GM23338 (cell line): ENCODE results near the gene EIF2D. TPM values are rescaled to one million over a fixed set of nuclear protein-coding genes. Genes with fewer than 3 reads are reported as not detected.
"Not testable (repeated sequence)": the region's sequence is repeated elsewhere in the genome, so short reads cannot be mapped to it uniquely, and the experiment has no call there.

Experiments
- ATAC-seq: fragments of 200-7000 bp; cut with Tn5 transposase; 3 replicates; pipeline ENCODE4 v1.9.1; 2020
- DNase-seq: peaks from one replicate; pipeline ENCODE4 v3.0.0-alpha.2; 2015; ENCODE audit warnings: low spot score
- H2AFZ ChIP-seq: fragments of 200-600 bp; sonication (generic); 2 replicates; pipeline ENCODE4 v1.8.0; 2016; ENCODE audit warnings: antibody characterized with exemption, mild to moderate bottlenecking, moderate library complexity
- H3F3A ChIP-seq: fragments of 200-600 bp; sonication (generic); replicated peaks from 2 replicates; pipeline ENCODE4 v1.8.0; 2017; ENCODE audit warnings: antibody characterized with exemption, mixed run types, low read depth
- H3K27ac ChIP-seq: fragments of 200-600 bp; sonication (generic); 2 replicates; pipeline ENCODE4 v1.6.1; 2016; ENCODE audit warnings: low read depth
- H3K27me3 ChIP-seq: fragments of 200-600 bp; sonication (generic); 2 replicates; pipeline ENCODE4 v1.8.0; 2016; ENCODE audit warnings: mild to moderate bottlenecking, mixed run types, moderate library complexity; ENCODE audit not compliant: insufficient read depth
- H3K36me3 ChIP-seq: fragments of 200-600 bp; sonication (generic); 2 replicates; pipeline ENCODE4 v1.8.0; 2016; ENCODE audit warnings: mild to moderate bottlenecking; ENCODE audit not compliant: insufficient read depth
- H3K4me1 ChIP-seq: fragments of 200-600 bp; sonication (generic); 2 replicates; pipeline ENCODE4 v1.8.0; 2016; ENCODE audit warnings: mild to moderate bottlenecking, moderate library complexity; ENCODE audit not compliant: insufficient read depth
- H3K4me2 ChIP-seq: fragments of 200-600 bp; sonication (generic); 2 replicates; pipeline ENCODE4 v1.7.1; 2017; ENCODE audit warnings: mixed run types
- H3K4me3 ChIP-seq: fragments of 200-600 bp; sonication (generic); 2 replicates; pipeline ENCODE4 v1.6.1; 2016; ENCODE audit warnings: mixed run types
- H3K79me2 ChIP-seq: fragments of 200-600 bp; sonication (generic); replicated peaks from 2 replicates; pipeline ENCODE4 v1.8.0; 2017; ENCODE audit warnings: mild to moderate bottlenecking; ENCODE audit not compliant: insufficient read depth
- H3K9me2 ChIP-seq: fragments of 200-600 bp; sonication (generic); 2 replicates; pipeline ENCODE4 v1.8.0; 2017; ENCODE audit not compliant: insufficient read depth
- H4K20me1 ChIP-seq: fragments of 200-600 bp; sonication (generic); replicated peaks from 2 replicates; pipeline ENCODE4 v1.8.0; 2017; ENCODE audit warnings: mild to moderate bottlenecking; ENCODE audit not compliant: insufficient read depth
- H3K27ac Mint-ChIP-seq: 2 replicates; pipeline ENCODE4 v1.8.0; 2020; ENCODE audit warnings: inconsistent platforms, mild to moderate bottlenecking, moderate library complexity, mixed read lengths
- H3K27me3 Mint-ChIP-seq: 3 replicates; pipeline ENCODE4 v1.8.0; 2022; ENCODE audit warnings: low read depth, mild to moderate bottlenecking, moderate library complexity, mixed read lengths, inconsistent platforms; ENCODE audit not compliant: insufficient read depth, poor library complexity
- H3K36me3 Mint-ChIP-seq: 3 replicates; pipeline ENCODE4 v1.8.0; 2021; ENCODE audit warnings: low read depth, mild to moderate bottlenecking, inconsistent platforms, moderate library complexity, mixed read lengths
- H3K4me1 Mint-ChIP-seq: 3 replicates; pipeline ENCODE4 v1.8.0; 2020; ENCODE audit warnings: mild to moderate bottlenecking, inconsistent platforms, mixed read lengths
- H3K4me3 Mint-ChIP-seq: 3 replicates; pipeline ENCODE4 v1.8.0; 2021; ENCODE audit warnings: moderate library complexity, mild to moderate bottlenecking, inconsistent platforms, mixed read lengths
- H3K9me3 Mint-ChIP-seq: 3 replicates; pipeline ENCODE4 v1.8.0; 2020; ENCODE audit warnings: moderate library complexity, mild to moderate bottlenecking, inconsistent platforms, mixed read lengths
- EZH2 ChIP-seq: fragments of 200-600 bp; sonication (generic); IDR thresholded peaks from one replicate; pipeline ENCODE4 v1.8.0; 2017; ENCODE audit warnings: antibody characterized with exemption, mild to moderate bottlenecking, low read depth; ENCODE audit not compliant: unreplicated experiment
- EZH2phosphoT487 ChIP-seq: fragments of 200-600 bp; sonication (generic); IDR thresholded peaks from one replicate; pipeline ENCODE4 v1.8.1; 2018; ENCODE audit warnings: antibody characterized with exemption; ENCODE audit not compliant: unreplicated experiment
- NANOG ChIP-seq: IDR thresholded peaks from 2 replicates; pipeline ENCODE4 v1.6.1; 2016; ENCODE audit warnings: antibody characterized with exemption, borderline replicate concordance
- ZNF114 ChIP-seq: fragments of 250-450 bp; sonication (Bioruptor Pico); IDR thresholded peaks from 2 replicates; pipeline ENCODE4 v1.5.0; 2020; ENCODE audit warnings: mild to moderate bottlenecking, moderate library complexity
- polyA plus RNA-seq: library from polyadenylated mRNA; unstranded; fragments of >200 nt; fragmentation: Nextera tagmentation; extraction: Ambion mirVana; gene quantifications from 2 replicates; pipeline ENCODE4 v1.2.1, GENCODE V29; 2016
- total RNA-seq: library from RNA; depleted of rRNA; stranded (reverse); fragments of >200 nt; shearing (Covaris generic); gene quantifications from 2 replicates; pipeline ENCODE4 v1.2.3, GENCODE V29; 2014
- TF ChIP-seq, protein P1 (sequence below), 2 experiments: fragments of 200-600 bp in 1 of 2; sonication (generic) in 1 of 2; conservative IDR thresholded peaks; 2 replicates each; pipeline versions ENCODE4 v1.5.1 to v1.6.1; 2016 to 2017; ENCODE audit warnings: antibody characterized with exemption in 2 of 2, low read depth in 2 of 2, mild to moderate bottlenecking in 2 of 2, moderate library complexity in 1 of 2
- TF ChIP-seq, protein P2 (sequence below): IDR thresholded peaks from 2 replicates; pipeline ENCODE4 v1.6.1; 2016; ENCODE audit warnings: antibody characterized with exemption
- TF ChIP-seq, protein P3 (sequence below): fragments of 250-450 bp; sonication (Bioruptor Pico); IDR thresholded peaks from 2 replicates; pipeline ENCODE4 v1.5.0; 2020; ENCODE audit warnings: mild to moderate bottlenecking, moderate library complexity

The EIF2D gene
- total and polyA plus RNA-seq, 2 experiments from 2014 or later = 25.1 to 34.8 TPM

DNA sequence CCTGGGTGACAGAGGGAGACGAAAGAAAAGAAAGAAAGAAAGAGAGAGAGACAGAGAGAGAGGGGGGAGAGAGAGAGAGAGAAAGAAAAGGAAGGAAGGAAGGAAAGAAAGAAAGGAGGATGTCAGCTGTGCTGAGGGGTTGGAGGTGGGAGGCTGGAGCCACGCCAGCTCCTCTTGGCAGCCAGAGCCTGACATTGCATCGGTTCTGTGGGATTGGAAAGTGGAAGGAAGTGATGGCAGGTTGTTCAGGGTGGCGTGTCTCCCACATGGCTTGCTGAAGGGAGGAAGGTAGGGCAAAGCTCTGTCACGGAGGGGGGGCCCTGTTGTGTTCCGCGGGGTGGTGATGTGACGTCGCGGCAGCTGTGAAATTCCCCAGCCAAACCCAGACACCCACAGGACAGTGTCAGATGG is 30.7 kb downstream of the EIF2D start:
- no peak overlapping the region for H3K27ac Mint-ChIP-seq
- Histone ChIP-seq H3F3A (no peaks in the 10 kb centered on the region), H3K79me2 (no peaks in the 10 kb centered on the region), H3K4me2 (no peak overlapping the region), H3K9me2 (no peaks in the 10 kb centered on the region), H3K27ac (no peak overlapping the region), H3K36me3 (no peaks in the 10 kb centered on the region), H4K20me1 (no peaks in the 10 kb centered on the region), H3K4me1 (no peaks in the 10 kb centered on the region), H2AFZ (no peak overlapping the region), H3K4me3 (no peak overlapping the region), H3K27me3 (no peaks in the 10 kb centered on the region)
- peaks cover 9% of the 10 kb centered on the region for H3K27me3 Mint-ChIP-seq
- H3K4me1 Mint-ChIP-seq = peaks cover 3% of the 10 kb centered on the region
- no peaks in the 10 kb centered on the region; the same call in 2 of the 3 replicates for H3K9me3 Mint-ChIP-seq
- TF ChIP-seq, protein P1, sequence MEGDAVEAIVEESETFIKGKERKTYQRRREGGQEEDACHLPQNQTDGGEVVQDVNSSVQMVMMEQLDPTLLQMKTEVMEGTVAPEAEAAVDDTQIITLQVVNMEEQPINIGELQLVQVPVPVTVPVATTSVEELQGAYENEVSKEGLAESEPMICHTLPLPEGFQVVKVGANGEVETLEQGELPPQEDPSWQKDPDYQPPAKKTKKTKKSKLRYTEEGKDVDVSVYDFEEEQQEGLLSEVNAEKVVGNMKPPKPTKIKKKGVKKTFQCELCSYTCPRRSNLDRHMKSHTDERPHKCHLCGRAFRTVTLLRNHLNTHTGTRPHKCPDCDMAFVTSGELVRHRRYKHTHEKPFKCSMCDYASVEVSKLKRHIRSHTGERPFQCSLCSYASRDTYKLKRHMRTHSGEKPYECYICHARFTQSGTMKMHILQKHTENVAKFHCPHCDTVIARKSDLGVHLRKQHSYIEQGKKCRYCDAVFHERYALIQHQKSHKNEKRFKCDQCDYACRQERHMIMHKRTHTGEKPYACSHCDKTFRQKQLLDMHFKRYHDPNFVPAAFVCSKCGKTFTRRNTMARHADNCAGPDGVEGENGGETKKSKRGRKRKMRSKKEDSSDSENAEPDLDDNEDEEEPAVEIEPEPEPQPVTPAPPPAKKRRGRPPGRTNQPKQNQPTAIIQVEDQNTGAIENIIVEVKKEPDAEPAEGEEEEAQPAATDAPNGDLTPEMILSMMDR (conservative IDR thresholded peaks at IDR 0.05; ENCODE audit: low read depth in 2 of 2) = no peak
- TF ChIP-seq, protein P2, sequence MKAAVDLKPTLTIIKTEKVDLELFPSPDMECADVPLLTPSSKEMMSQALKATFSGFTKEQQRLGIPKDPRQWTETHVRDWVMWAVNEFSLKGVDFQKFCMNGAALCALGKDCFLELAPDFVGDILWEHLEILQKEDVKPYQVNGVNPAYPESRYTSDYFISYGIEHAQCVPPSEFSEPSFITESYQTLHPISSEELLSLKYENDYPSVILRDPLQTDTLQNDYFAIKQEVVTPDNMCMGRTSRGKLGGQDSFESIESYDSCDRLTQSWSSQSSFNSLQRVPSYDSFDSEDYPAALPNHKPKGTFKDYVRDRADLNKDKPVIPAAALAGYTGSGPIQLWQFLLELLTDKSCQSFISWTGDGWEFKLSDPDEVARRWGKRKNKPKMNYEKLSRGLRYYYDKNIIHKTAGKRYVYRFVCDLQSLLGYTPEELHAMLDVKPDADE = no peak
- TF ChIP-seq EZH2 (no peak), ZNF114 (CRISPR knock-in tag) (no peak), NANOG (no peak), EZH2phosphoT487 (no peak)
- TF ChIP-seq, protein P3, sequence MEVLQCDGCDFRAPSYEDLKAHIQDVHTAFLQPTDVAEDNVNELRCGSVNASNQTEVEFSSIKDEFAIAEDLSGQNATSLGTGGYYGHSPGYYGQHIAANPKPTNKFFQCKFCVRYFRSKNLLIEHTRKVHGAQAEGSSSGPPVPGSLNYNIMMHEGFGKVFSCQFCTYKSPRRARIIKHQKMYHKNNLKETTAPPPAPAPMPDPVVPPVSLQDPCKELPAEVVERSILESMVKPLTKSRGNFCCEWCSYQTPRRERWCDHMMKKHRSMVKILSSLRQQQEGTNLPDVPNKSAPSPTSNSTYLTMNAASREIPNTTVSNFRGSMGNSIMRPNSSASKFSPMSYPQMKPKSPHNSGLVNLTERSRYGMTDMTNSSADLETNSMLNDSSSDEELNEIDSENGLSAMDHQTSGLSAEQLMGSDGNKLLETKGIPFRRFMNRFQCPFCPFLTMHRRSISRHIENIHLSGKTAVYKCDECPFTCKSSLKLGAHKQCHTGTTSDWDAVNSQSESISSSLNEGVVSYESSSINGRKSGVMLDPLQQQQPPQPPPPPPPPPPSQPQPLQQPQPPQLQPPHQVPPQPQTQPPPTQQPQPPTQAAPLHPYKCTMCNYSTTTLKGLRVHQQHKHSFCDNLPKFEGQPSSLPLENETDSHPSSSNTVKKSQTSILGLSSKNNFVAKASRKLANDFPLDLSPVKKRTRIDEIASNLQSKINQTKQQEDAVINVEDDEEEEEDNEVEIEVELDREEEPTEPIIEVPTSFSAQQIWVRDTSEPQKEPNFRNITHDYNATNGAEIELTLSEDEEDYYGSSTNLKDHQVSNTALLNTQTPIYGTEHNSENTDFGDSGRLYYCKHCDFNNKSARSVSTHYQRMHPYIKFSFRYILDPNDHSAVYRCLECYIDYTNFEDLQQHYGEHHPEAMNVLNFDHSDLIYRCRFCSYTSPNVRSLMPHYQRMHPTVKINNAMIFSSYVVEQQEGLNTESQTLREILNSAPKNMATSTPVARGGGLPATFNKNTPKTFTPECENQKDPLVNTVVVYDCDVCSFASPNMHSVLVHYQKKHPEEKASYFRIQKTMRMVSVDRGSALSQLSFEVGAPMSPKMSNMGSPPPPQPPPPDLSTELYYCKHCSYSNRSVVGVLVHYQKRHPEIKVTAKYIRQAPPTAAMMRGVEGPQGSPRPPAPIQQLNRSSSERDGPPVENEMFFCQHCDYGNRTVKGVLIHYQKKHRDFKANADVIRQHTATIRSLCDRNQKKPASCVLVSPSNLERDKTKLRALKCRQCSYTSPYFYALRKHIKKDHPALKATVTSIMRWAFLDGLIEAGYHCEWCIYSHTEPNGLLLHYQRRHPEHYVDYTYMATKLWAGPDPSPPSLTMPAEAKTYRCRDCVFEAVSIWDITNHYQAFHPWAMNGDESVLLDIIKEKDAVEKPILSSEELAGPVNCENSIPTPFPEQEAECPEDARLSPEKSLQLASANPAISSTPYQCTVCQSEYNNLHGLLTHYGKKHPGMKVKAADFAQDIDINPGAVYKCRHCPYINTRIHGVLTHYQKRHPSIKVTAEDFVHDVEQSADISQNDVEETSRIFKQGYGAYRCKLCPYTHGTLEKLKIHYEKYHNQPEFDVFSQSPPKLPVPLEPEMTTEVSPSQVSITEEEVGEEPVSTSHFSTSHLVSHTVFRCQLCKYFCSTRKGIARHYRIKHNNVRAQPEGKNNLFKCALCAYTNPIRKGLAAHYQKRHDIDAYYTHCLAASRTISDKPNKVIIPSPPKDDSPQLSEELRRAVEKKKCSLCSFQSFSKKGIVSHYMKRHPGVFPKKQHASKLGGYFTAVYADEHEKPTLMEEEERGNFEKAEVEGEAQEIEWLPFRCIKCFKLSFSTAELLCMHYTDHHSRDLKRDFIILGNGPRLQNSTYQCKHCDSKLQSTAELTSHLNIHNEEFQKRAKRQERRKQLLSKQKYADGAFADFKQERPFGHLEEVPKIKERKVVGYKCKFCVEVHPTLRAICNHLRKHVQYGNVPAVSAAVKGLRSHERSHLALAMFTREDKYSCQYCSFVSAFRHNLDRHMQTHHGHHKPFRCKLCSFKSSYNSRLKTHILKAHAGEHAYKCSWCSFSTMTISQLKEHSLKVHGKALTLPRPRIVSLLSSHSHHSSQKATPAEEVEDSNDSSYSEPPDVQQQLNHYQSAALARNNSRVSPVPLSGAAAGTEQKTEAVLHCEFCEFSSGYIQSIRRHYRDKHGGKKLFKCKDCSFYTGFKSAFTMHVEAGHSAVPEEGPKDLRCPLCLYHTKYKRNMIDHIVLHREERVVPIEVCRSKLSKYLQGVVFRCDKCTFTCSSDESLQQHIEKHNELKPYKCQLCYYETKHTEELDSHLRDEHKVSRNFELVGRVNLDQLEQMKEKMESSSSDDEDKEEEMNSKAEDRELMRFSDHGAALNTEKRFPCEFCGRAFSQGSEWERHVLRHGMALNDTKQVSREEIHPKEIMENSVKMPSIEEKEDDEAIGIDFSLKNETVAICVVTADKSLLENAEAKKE (CRISPR knock-in tag) = no peak
- ATAC-seq (no peak), DNase-seq (no peak)
- no peaks in the 10 kb centered on the region for H3K36me3 Mint-ChIP-seq
- no peak overlapping the region for H3K4me3 Mint-ChIP-seq

DNA sequence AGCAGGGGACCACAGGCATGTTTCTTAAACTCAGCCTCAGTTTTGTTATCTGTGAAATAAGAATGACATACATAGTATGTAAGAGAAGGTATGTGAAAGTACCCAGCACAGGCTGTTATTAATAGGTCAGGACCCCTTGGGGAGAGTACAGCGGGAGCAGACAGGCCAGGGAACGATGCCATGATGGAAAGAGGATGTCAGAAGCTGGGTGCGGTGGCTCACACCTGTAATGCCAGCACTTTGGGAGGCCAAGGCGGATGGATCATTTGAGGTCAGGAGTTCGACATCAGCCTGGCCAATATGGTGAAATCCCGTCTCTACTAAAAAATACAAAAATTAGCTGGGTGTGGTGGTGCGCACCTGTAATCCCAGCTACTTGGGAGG is 31.2 kb downstream of the EIF2D start:
- H3K27ac ChIP-seq, H3K36me3 ChIP-seq: not testable (repeated sequence)

More for the DNA sequence above, 31.2 kb downstream of the EIF2D start:
- not testable (repeated sequence) for H3K4me3 Mint-ChIP-seq, H3K27ac Mint-ChIP-seq, H3K9me3 Mint-ChIP-seq, H3K4me1 ChIP-seq, H3F3A ChIP-seq, H4K20me1 ChIP-seq, DNase-seq, H3K4me2 ChIP-seq, H3K4me3 ChIP-seq, H3K4me1 Mint-ChIP-seq, H3K27me3 ChIP-seq, ATAC-seq, H3K9me2 ChIP-seq, H3K79me2 ChIP-seq, H3K27me3 Mint-ChIP-seq, H2AFZ ChIP-seq, H3K36me3 Mint-ChIP-seq
